ENCODE measurements around the gene SLC7A14.

GRCh38 chr3:170473358-170473757 lies 112.5 kb downstream of the SLC7A14 start:
- TF ChIP-seq CTCF (conservative IDR thresholded peaks at IDR 0.05; ENCODE audit: low read depth, low read length) (no peak), EZH2 (IDR thresholded peaks at IDR 0.05; ENCODE audit: low read length, unreplicated experiment) (no peak), EZH2phosphoT487 (IDR thresholded peaks at IDR 0.05; ENCODE audit: borderline replicate concordance, low read length) (no peak)

Data from PC-3 (cell line).